ENCODE measurements around the gene MTA1.
A peak's percentile ranks its signal among the peaks of the same experiment; 100 is the strongest.

The MTA1 gene

GRCh38 chr14:105476831-105477659, 57.4 kb downstream of the MTA1 start:
- DNase-seq (ENCODE audit: low read depth), result no peak

- no peak for DNase-seq (ENCODE audit: low read depth)
Measured at GRCh38 chr14:105477660-105478397, 58.2 kb downstream of the MTA1 start.

- DNase-seq (ENCODE audit: low read depth), result no peak
Measured at GRCh38 chr14:105478398-105479251, 59.0 kb downstream of the MTA1 start.

- no peak for DNase-seq (ENCODE audit: low read depth)
Measured at GRCh38 chr14:105479431-105480158, 60.0 kb downstream of the MTA1 start.

GRCh38 chr14:105480199-105480746, 60.6 kb downstream of the MTA1 start:
- no peak for DNase-seq (ENCODE audit: low read depth)

GRCh38 chr14:105480807-105481801, 61.5 kb downstream of the MTA1 start:
- no peak for DNase-seq (ENCODE audit: low read depth)

GRCh38 chr14:105481886-105482457, 62.3 kb downstream of the MTA1 start:
- DNase-seq (ENCODE audit: low read depth), result peak; percentile 89

- no peak for DNase-seq (ENCODE audit: low read depth)
Measured at GRCh38 chr14:105482486-105483110, 63.0 kb downstream of the MTA1 start.

GRCh38 chr14:105483300-105484068, 63.9 kb downstream of the MTA1 start:
- no peak for DNase-seq (ENCODE audit: low read depth)

GRCh38 chr14:105484069-105484996, 64.7 kb downstream of the MTA1 start:
- DNase-seq (ENCODE audit: low read depth), result no peak

GRCh38 chr14:105484997-105485393, 65.4 kb downstream of the MTA1 start:
- no peak for DNase-seq (ENCODE audit: low read depth)

- DNase-seq (ENCODE audit: low read depth), result no peak
Measured at GRCh38 chr14:105485739-105486162, 66.1 kb downstream of the MTA1 start.

- DNase-seq (ENCODE audit: low read depth), result no peak
Measured at GRCh38 chr14:105486163-105486973, 66.7 kb downstream of the MTA1 start, which contains the start of gene CRIP1. CRIP1 (plus strand) TSS chr14:105486886; CDS start chr14:105487260, 374 bp downstream.

GRCh38 chr14:105486974-105487448, 67.4 kb downstream of the MTA1 start:
- no peak for DNase-seq (ENCODE audit: low read depth)

GRCh38 chr14:105487449-105487985, 67.9 kb downstream of the MTA1 start:
- DNase-seq (ENCODE audit: low read depth), result no peak

Data from non-pigmented ciliary epithelial cell (primary cell).